Neutrophil (primary cell): ENCODE results near the gene SHD.

Experiments used
- H3K27ac ChIP-seq: fragments of 200-600 bp; sonication (generic); 2 replicates; pipeline ENCODE4 v1.5.1; 2016; ENCODE audit warnings: mild to moderate bottlenecking, moderate library complexity
- H3K27me3 ChIP-seq: fragments of 200-600 bp; sonication (generic); 2 replicates; pipeline ENCODE4 v1.6.0; 2016; ENCODE audit warnings: mild to moderate bottlenecking
- H3K36me3 ChIP-seq: fragments of 200-600 bp; sonication (generic); 2 replicates; pipeline ENCODE4 v1.5.1; 2017
- H3K4me1 ChIP-seq, 2 experiments: fragments of 200-600 bp in 1 of 2; sonication (generic) in 1 of 2; 1 replicate in 1 of 2; 2 replicates in 1 of 2; pipeline versions ENCODE4 v1.5.1 to v1.6.1; 2013 to 2016; ENCODE audit warnings: low read depth in 1 of 2, low read length in 1 of 2, mild to moderate bottlenecking in 1 of 2, moderate library complexity in 1 of 2; ENCODE audit not compliant: control insufficient read depth in 1 of 2, insufficient read depth in 1 of 2
- H3K4me3 ChIP-seq, 2 experiments: fragments of 200-600 bp in 1 of 2; sonication (generic) in 1 of 2; 1 replicate in 1 of 2; 2 replicates in 1 of 2; pipeline ENCODE4 v1.5.1; 2013 to 2016; ENCODE audit warnings: low read depth in 1 of 2, low read length in 1 of 2, mild to moderate bottlenecking in 1 of 2, moderate library complexity in 1 of 2
- H3K9me3 ChIP-seq: fragments of 200-600 bp; sonication (generic); 2 replicates; pipeline ENCODE4 v1.5.1; 2016
- CTCF ChIP-seq: fragments of 200-600 bp; sonication (generic); IDR thresholded peaks from 2 replicates; pipeline ENCODE4 v1.5.1; 2016; ENCODE audit warnings: antibody characterized with exemption

SHD gene

DNA sequence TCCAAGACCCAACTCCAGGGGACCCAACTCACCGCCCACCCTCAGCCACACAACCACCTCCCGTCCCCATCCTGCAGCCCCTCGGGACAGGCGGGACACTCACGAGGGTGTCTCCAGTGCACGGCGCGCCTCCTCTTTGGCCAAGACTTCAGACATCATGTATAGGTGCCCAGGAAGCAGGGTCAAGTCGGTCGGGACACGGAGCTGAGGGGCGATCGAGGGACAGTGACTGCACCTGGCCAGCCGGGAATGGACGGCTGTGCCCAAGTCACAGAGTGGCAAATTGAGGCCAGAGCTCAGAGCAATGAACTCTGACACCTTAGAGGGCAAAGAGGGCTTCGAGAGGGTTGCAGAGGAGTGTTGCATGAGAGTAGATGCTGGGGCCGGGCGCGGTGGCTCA, 50.8 kb downstream of the SHD start:
- Histone ChIP-seq H3K4me1 (peaks cover 10 to 19% of the 10 kb centered on the region in 2 experiments), H3K4me3 (no peak overlapping the region), H3K36me3 (no peaks in the 10 kb centered on the region), H3K9me3 (no peaks in the 10 kb centered on the region), H3K27ac (no peak overlapping the region), H3K27me3 (peaks cover 51% of the 10 kb centered on the region)
- no peak for TF ChIP-seq CTCF

DNA sequence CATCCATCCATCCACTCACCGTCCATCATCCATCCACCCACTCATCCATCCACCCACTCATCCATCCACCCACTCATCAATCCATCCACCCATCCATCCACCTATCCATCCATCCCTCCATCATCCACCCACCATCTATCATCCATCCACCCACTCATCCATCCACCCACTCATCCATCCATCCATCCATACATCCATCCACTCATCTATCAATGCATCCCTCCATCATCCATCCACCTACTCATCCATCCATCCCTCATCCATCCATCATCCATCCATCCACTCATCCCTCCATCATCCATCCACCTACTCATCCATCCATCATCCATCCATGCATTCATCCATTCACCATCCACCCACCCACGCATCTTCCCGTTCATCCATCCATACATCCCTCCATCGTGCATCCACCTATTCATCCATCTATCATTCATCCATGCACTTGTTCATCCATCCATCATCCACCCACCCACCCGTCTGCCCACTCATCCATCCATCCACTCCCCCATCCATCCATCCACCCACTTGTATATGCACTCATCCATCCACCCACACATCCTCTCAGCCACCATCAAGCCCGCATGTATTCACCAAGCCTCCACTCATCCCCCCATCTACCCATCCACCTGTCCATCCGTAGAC, 56.0 kb downstream of the SHD start:
- H3K9me3 ChIP-seq, result no peaks in the 10 kb centered on the region
- H3K27ac ChIP-seq, result no peak overlapping the region
- peaks cover 12% of the 10 kb centered on the region for H3K27me3 ChIP-seq
- no peak overlapping the region for H3K4me3 ChIP-seq
- H3K36me3 ChIP-seq, result no peaks in the 10 kb centered on the region
- no peak for TF ChIP-seq CTCF
- H3K4me1 ChIP-seq, result peaks cover 10% of the 10 kb centered on the region in 2 experiments

GRCh38 chr19:4337906-4338440, 58.9 kb downstream of the SHD start:
- no peak overlapping the region for H3K27ac ChIP-seq
- H3K36me3 ChIP-seq, result no peaks in the 10 kb centered on the region
- H3K4me3 ChIP-seq, result peak overlapping the region in 1 of 2 experiments; percentile 41
- no peaks in the 10 kb centered on the region for H3K9me3 ChIP-seq
- peaks cover 17 to 18% of the 10 kb centered on the region in 2 experiments for H3K4me1 ChIP-seq
- H3K27me3 ChIP-seq, result peaks cover 12% of the 10 kb centered on the region
- TF ChIP-seq CTCF, result no peak

DNA sequence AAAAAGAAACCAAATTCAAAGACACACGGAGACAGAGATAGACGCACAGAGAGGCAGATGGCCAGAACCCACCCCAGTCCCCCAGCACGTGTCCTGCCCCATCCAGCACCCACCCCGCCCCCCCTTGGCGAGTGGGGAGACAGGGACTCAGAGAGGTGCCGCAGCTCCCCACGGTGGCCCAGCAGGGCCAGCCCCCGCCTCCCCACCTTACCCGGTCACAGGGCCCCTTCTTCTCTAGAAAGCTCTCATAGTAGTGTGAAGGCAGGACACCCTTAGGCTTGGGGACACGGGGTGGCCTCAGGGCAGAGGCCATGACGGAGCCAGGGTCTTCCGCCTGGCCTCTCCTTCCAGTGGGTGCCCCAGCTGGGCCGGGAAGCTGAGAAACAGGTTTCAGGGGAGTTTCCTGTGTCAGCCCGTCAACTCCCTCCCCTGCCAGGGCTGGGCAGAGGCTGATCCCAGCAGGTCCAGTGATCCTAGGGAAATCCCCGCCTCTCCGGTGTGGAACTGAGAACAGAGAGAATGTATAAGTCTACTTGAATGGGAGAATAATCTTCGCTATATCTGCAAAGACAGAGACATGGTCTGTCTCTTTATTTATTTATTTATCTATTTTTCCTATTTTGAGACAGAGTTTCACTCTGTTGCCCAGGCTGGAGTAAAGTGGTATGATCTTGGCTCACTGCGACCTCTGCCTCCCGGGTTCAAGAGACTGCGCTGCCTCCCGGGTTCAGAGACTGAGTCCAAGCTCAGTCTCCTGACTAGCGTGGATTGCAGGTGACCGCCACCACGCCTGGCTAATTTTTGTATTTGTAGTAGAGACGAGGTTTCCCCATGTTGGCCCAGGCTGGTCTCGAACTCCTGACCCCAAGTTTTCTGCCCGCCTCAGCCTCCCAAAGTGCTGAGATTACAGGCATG, 59.6 kb downstream of the SHD start, which contains the start of gene STAP2:
Gene STAP2, minus strand, starts transcription at position 387 of the 915 bp plus-strand sequence. Its CDS starts 74 bp downstream, at position 313.
- no peak for TF ChIP-seq CTCF
- Histone ChIP-seq H3K27me3 (peaks cover 12% of the 10 kb centered on the region), H3K36me3 (no peaks in the 10 kb centered on the region), H3K4me1 (peaks cover 20 to 21% of the 10 kb centered on the region in 2 experiments), H3K27ac (no peak within 1 kb of the TSS), H3K4me3 (peak within 1 kb of the TSS in 1 of 2 experiments; percentile 41), H3K9me3 (no peaks in the 10 kb centered on the region)
